Neural crest cell (in vitro differentiated cells): Measurements from ENCODE around the gene WRAP73. TPM values are rescaled to one million over a fixed set of nuclear protein-coding genes. Genes with fewer than 3 reads are reported as not detected.
"Not testable (repeated sequence)": the region's sequence is repeated elsewhere in the genome, so short reads cannot be mapped to it uniquely, and the experiment has no call there.

ENCODE experiments used
- DNase-seq: peaks from one replicate; pipeline ENCODE4 v3.0.0; 2021; ENCODE audit warnings: low read depth, mixed read lengths, low spot score
- H3K27ac Mint-ChIP-seq: one replicate; pipeline ENCODE4 v1.8.0; 2021; ENCODE audit warnings: mild to moderate bottlenecking, mixed read lengths; ENCODE audit not compliant: unreplicated experiment
- H3K27me3 Mint-ChIP-seq: 2 replicates; pipeline ENCODE4 v1.8.0; 2021; ENCODE audit warnings: low read depth, mild to moderate bottlenecking, mixed read lengths
- H3K36me3 Mint-ChIP-seq: 2 replicates; pipeline ENCODE4 v1.8.0; 2021; ENCODE audit warnings: low read depth, mild to moderate bottlenecking, mixed read lengths
- H3K4me1 Mint-ChIP-seq: 2 replicates; pipeline ENCODE4 v1.8.0; 2021; ENCODE audit warnings: mixed read lengths
- H3K4me3 Mint-ChIP-seq: one replicate; pipeline ENCODE4 v1.8.0; 2021; ENCODE audit warnings: mild to moderate bottlenecking, mixed read lengths
- H3K9me3 Mint-ChIP-seq: 2 replicates; pipeline ENCODE4 v1.8.0; 2021; ENCODE audit warnings: mixed read lengths
- total RNA-seq: library from RNA; stranded (reverse); gene quantifications from 2 replicates; pipeline ENCODE4 v1.2.1, GENCODE V29; 2021
- TF ChIP-seq, protein P1 (sequence below): fragments of 200-600 bp; sonication (generic); conservative IDR thresholded peaks from 2 replicates; pipeline ENCODE4 v1.5.0; 2021; ENCODE audit warnings: antibody characterized with exemption, mild to moderate bottlenecking

WRAP73 gene
- total RNA-seq, 1 donor from 2014 or later: 28.9 TPM

DNA sequence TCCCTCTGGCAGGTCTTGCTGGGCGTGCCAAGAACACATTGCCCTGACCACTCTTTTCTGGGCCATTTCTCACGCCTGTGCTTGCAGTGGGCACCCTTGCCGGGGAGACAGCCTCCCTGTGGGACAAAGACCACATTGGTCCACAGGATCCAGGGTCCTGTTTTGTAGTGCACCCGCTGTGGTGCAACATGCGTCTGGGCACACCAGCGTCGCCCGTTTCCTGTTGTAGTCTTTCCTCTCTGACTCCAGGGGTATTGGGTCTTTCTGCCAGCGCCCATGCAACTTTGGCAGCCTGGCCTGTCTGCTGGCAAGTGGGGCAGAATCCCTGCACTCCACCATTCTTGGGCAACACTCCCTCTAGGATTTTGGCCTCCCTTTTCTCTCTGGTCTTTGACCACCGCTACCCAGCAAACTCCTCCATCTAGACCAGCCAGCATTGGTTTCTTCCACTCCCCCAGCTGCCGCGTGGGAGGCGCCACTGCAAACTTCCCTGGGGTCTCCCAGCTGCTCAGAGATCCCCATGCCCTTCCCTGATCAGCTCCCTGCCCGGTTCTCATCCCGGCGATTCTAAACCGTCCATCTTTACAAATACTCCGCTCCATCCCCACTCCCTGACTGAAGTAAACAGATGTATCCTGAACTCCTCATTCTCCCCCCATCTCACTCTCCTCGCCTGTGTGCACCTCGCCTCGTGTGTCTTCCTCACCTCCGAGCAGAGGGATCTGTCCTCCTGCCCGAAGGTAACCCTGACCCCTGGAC lies 26.3 kb downstream of the WRAP73 start:
- Mint-ChIP-seq H3K9me3 (no peaks in the 10 kb centered on the region), H3K27me3 (peaks cover 17% of the 10 kb centered on the region), H3K27ac (no peak overlapping the region)

DNA sequence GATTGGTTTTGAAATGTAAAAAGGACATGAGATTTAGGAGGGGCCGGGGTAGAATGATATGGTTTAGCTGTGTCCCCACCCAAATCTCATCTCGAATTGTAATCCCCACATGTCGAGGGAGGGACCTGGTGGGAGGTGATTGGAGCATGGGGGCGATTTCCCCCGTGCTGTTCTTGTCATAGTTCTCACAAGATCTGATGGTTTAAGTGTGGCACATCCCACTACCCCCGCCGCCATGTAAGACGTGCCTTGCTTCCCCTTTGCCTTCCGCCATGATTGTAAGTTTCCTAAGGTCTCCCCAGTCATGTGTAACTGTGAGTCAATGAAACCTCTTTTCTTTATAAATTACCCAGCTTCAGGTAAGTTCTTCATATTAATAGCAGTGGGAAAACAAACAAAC lies 27.8 kb downstream of the WRAP73 start:
- Mint-ChIP-seq H3K27ac (peak overlapping the region; percentile 91), H3K27me3 (peaks cover 17% of the 10 kb centered on the region), H3K4me1 (peaks cover 27% of the 10 kb centered on the region), H3K4me3 (peak overlapping the region; percentile 83)
- not testable (repeated sequence) for DNase-seq, H3K9me3 Mint-ChIP-seq, H3K36me3 Mint-ChIP-seq

More for the DNA sequence above, 26.3 kb downstream of the WRAP73 start:
- peaks cover 27% of the 10 kb centered on the region for H3K4me1 Mint-ChIP-seq
- no peak for DNase-seq
- TF ChIP-seq, protein P1, sequence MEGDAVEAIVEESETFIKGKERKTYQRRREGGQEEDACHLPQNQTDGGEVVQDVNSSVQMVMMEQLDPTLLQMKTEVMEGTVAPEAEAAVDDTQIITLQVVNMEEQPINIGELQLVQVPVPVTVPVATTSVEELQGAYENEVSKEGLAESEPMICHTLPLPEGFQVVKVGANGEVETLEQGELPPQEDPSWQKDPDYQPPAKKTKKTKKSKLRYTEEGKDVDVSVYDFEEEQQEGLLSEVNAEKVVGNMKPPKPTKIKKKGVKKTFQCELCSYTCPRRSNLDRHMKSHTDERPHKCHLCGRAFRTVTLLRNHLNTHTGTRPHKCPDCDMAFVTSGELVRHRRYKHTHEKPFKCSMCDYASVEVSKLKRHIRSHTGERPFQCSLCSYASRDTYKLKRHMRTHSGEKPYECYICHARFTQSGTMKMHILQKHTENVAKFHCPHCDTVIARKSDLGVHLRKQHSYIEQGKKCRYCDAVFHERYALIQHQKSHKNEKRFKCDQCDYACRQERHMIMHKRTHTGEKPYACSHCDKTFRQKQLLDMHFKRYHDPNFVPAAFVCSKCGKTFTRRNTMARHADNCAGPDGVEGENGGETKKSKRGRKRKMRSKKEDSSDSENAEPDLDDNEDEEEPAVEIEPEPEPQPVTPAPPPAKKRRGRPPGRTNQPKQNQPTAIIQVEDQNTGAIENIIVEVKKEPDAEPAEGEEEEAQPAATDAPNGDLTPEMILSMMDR: no peak
- H3K4me3 Mint-ChIP-seq: peak overlapping the region; percentile 93
- no peaks in the 10 kb centered on the region for H3K36me3 Mint-ChIP-seq

DNA sequence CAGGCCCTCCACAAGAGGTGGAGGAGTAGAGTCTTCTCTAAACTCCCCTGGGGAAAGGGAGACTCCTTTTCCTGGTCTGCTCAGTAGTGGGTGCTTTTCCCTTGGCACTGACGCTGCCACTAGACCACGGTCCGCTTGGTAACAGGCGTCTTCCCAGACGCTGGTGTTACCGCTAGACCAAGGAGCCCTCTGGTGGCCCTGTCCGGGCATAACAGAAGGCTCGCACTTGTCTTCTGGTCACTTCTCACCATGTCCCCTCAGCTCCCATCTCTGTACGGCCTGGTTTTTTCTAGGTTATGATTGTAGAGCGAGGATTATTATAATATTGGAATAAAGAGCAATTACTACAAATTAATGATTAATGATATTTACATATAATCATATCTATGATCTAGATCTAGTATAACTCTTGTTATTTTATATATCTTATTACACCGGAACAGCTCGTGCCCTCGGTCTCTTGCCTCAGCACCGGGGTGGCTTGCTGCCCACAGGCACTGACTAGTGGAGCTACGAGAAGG lies 28.7 kb downstream of the WRAP73 start:
- not testable (repeated sequence) for H3K9me3 Mint-ChIP-seq, DNase-seq, H3K27ac Mint-ChIP-seq, H3K36me3 Mint-ChIP-seq
- TF ChIP-seq, protein P1: peak; percentile 68
- Mint-ChIP-seq H3K27me3 (peaks cover 17% of the 10 kb centered on the region), H3K4me3 (peak overlapping the region; percentile 83), H3K4me1 (peaks cover 27% of the 10 kb centered on the region)

DNA sequence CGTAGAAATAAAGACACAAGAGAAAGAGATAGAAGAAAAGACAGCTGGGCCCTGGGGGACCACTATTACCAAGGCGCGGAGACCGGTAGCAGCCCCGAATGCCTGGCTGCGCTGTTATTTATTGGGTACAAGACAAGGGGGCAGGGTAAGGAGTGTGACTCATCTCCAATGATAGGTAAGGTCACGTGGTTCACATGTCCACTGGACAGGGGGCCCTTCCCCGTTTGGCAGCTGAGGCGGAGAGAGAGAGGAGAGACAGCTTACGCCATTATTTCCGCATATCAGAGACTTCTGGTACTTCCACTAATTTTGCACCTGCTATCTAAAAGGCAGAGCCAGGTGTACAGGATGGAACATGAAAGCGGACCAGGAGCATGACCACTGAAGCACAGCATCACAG lies 29.2 kb downstream of the WRAP73 start:
- Mint-ChIP-seq H3K9me3 (no peaks in the 10 kb centered on the region), H3K36me3 (no peaks in the 10 kb centered on the region), H3K4me3 (peak overlapping the region; percentile 56), H3K27ac (no peak overlapping the region), H3K4me1 (peaks cover 22% of the 10 kb centered on the region), H3K27me3 (peaks cover 20% of the 10 kb centered on the region)
- no peak for DNase-seq
- TF ChIP-seq, protein P1: no peak

DNA sequence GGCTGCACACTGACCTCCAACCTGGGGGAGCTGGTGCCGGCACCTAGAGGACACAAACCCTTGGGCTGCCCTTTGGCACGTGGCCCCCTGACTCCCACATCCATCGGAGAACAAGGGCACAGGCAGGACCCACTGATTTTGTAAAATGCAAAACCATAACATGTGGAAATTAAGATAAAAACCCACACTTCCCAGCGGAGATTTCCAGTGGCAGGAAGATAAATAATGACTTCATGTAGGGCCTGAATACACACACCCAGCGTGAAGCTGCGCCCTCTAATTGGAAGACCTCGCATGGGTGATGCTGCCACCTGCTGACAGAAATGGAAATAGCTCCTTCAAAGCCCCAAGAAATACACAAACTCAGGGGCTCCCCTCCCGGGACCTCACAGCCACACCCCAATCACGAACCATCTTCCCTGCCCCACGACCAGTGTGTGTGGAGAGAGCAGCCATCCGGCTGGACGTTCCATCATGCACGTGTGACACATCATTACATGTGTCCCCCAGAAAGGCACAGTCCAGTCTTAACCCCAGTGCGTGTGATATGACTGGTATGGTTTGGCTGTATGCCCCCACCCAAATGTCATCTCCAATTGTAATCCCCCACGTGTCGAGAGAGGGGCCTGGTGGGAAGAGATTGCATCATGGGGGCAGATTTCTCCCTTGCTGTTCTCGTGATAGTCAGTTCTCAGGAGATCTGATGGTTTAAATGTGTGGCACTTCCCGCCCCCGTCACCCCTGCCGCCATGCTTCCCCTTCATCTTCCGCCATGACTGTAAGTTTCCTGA lies 30.8 kb downstream of the WRAP73 start:
- H3K27me3 Mint-ChIP-seq: peaks cover 32% of the 10 kb centered on the region
- TF ChIP-seq, protein P1: peak; percentile 88
- peak; percentile 79 for DNase-seq
- peaks cover 23% of the 10 kb centered on the region for H3K4me1 Mint-ChIP-seq
- H3K36me3 Mint-ChIP-seq: no peaks in the 10 kb centered on the region
- no peak overlapping the region for H3K27ac Mint-ChIP-seq
- peak overlapping the region; percentile 77 for H3K4me3 Mint-ChIP-seq
- H3K9me3 Mint-ChIP-seq: no peaks in the 10 kb centered on the region

DNA sequence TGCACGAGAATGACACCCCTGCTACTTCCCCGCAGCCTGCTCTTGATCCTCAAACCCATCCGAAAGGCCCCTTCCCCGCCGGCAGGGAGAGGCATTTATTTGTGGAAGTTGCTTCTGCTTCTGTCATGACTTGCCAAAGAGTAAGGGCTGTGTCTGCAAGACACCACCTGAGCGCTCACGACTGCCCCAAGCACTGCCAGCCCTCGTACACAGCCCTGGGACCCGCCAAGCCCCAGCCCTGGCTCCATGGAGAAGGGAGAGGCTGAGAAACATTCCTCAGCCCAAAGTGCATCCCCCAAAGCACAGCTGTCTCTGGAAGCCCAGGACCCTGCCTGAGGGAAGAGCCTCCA lies 31.4 kb downstream of the WRAP73 start:
- H3K27me3 Mint-ChIP-seq: peaks cover 33% of the 10 kb centered on the region
- no peaks in the 10 kb centered on the region for H3K9me3 Mint-ChIP-seq
- H3K4me3 Mint-ChIP-seq: no peak overlapping the region
- H3K27ac Mint-ChIP-seq: no peak overlapping the region
- TF ChIP-seq, protein P1: no peak
- no peaks in the 10 kb centered on the region for H3K36me3 Mint-ChIP-seq
- peaks cover 17% of the 10 kb centered on the region for H3K4me1 Mint-ChIP-seq
- DNase-seq: no peak
